MM.1S (cell line): ENCODE results near the gene C10orf120.

Experiments used
- EZH2 ChIP-seq: fragments of 300-600 bp; sonication (generic); optimal IDR thresholded peaks from 2 replicates; pipeline ENCODE3; 2017; ENCODE audit warnings: low read depth, mild to moderate bottlenecking, antibody characterized with exemption, low read length, mixed read lengths
- TF ChIP-seq, protein P1 (sequence below): fragments of 300-600 bp; sonication (generic); IDR thresholded peaks from 2 replicates; pipeline ENCODE4 v1.5.1; 2016; ENCODE audit warnings: antibody characterized with exemption, low read length, mixed read lengths

DNA sequence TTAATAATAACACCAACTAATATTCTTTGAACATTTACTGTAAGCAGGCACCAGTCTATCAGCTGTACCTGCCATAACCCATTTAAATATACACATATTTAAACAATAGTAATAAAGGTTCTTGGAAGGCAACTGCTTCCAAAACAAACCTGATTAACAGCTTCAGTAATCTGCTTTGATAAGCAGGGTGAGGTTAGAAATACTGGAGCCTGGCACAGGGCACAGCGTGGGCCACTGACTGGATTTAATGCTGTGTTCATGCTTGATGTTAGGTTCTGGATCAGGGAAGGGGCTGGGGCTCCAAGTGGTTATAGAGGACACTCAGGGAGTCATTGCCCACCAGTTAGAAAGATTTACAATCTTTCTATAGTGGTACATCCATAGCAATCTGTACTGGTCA is 10.9 kb upstream of the C10orf120 start:
- TF ChIP-seq, protein P1, sequence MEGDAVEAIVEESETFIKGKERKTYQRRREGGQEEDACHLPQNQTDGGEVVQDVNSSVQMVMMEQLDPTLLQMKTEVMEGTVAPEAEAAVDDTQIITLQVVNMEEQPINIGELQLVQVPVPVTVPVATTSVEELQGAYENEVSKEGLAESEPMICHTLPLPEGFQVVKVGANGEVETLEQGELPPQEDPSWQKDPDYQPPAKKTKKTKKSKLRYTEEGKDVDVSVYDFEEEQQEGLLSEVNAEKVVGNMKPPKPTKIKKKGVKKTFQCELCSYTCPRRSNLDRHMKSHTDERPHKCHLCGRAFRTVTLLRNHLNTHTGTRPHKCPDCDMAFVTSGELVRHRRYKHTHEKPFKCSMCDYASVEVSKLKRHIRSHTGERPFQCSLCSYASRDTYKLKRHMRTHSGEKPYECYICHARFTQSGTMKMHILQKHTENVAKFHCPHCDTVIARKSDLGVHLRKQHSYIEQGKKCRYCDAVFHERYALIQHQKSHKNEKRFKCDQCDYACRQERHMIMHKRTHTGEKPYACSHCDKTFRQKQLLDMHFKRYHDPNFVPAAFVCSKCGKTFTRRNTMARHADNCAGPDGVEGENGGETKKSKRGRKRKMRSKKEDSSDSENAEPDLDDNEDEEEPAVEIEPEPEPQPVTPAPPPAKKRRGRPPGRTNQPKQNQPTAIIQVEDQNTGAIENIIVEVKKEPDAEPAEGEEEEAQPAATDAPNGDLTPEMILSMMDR = no peak
- no peak for TF ChIP-seq EZH2
